Measurements from ENCODE around the gene SLC25A41. TPM values are rescaled to one million over a fixed set of nuclear protein-coding genes. Genes with fewer than 3 reads are reported as not detected.
A peak's percentile ranks its signal among the peaks of the same experiment; 100 is the strongest.

SLC25A41 gene
- total RNA-seq, 1 donor from 2014 or later = 1.8 TPM

DNA sequence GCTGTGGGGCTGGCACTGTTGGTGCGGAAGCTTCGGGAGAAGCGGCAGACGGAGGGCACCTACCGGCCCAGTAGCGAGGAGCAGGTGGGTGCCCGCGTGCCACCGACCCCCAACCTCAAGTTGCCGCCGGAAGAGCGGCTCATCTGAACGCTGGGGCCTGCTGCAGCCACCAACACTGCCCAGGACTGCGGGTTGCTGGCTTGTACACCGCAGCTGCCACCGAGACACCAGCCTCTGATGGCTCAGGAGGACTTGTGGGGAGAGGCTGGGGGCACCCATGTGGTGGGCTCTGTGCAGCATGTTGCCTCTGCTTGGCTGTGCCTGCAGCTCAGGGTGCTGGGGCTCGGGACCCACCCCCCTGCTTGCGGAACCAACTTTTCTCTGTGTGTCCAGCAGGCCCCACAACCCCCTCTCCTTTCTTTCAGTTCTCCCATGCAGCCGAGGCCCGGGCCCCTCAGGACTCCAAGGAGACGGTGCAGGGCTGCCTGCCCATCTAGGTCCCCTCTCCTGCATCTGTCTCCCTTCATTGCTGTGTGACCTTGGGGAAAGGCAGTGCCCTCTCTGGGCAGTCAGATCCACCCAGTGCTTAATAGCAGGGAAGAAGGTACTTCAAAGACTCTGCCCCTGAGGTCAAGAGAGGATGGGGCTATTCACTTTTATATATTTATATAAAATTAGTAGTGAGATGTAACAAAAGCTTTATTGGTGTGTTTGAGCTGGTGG lies 33.1 kb upstream of the SLC25A41 start:
- Mint-ChIP-seq H3K27ac (no peak overlapping the region), H3K9me3 (no peaks in the 10 kb centered on the region), H3K27me3 (ENCODE audit: low read depth) (peaks cover 40% of the 10 kb centered on the region), H3K4me1 (peaks cover 18% of the 10 kb centered on the region), H3K4me3 (no peak overlapping the region), H3K36me3 (peaks cover 10% of the 10 kb centered on the region)
- no peak for DNase-seq (ENCODE audit: low spot score in 2 of 2, unreplicated experiment in 2 of 2)
- TF ChIP-seq, protein P1, sequence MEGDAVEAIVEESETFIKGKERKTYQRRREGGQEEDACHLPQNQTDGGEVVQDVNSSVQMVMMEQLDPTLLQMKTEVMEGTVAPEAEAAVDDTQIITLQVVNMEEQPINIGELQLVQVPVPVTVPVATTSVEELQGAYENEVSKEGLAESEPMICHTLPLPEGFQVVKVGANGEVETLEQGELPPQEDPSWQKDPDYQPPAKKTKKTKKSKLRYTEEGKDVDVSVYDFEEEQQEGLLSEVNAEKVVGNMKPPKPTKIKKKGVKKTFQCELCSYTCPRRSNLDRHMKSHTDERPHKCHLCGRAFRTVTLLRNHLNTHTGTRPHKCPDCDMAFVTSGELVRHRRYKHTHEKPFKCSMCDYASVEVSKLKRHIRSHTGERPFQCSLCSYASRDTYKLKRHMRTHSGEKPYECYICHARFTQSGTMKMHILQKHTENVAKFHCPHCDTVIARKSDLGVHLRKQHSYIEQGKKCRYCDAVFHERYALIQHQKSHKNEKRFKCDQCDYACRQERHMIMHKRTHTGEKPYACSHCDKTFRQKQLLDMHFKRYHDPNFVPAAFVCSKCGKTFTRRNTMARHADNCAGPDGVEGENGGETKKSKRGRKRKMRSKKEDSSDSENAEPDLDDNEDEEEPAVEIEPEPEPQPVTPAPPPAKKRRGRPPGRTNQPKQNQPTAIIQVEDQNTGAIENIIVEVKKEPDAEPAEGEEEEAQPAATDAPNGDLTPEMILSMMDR (IDR thresholded peaks at IDR 0.05; ENCODE audit: unreplicated experiment) = no peak

DNA sequence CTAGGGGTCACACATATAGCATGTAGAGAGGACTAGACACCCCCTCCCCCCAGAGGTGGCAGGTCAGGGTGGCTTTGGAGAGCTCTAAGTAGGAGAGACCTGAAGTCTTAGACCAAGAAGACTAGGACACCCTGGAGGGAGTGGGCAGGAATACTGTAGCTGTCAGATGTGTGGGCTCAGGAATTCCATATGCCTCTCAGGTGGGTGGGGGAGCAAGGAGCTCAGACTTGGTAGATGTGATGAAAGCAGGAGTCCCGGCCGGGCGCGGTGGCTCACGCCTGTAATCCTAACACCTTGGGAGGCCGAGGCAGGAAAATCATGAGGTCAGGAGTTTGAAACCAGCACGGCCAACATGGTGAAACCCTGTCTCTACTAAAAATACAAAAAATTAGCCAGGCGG lies 32.1 kb upstream of the SLC25A41 start:
- peaks cover 40% of the 10 kb centered on the region for H3K27me3 Mint-ChIP-seq (ENCODE audit: low read depth)
- no peaks in the 10 kb centered on the region for H3K9me3 Mint-ChIP-seq
- TF ChIP-seq, protein P1 (IDR thresholded peaks at IDR 0.05; ENCODE audit: unreplicated experiment) = no peak
- no peak overlapping the region for H3K27ac Mint-ChIP-seq
- no peak for DNase-seq (ENCODE audit: low spot score in 2 of 2, unreplicated experiment in 2 of 2)
- peaks cover 17% of the 10 kb centered on the region for H3K4me1 Mint-ChIP-seq
- H3K36me3 Mint-ChIP-seq = peaks cover 10% of the 10 kb centered on the region
- peak overlapping the region; percentile 80 for H3K4me3 Mint-ChIP-seq

DNA sequence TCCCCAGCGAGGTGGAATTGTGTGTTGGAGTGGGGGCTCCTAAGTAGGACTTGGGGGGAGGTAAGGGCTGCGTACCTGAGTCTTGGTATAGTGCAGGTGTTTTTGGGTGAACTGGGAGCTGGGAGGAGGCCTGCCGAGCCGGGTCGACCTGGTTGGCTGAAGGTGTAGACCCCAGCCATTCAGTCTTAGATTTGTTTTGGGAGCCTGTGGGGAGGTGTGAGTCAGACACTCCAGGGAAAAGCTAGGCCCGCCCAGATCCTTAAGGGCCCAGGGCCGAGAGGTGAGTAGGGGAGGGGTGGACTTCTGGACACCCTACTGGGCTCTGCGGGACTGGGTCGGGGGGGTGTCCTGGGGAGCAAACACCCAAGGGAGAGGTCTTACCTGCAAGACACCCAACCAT lies 31.4 kb upstream of the SLC25A41 start:
- Mint-ChIP-seq H3K4me3 (peak overlapping the region; percentile 80), H3K36me3 (peaks cover 10% of the 10 kb centered on the region), H3K9me3 (no peaks in the 10 kb centered on the region), H3K27ac (peak overlapping the region; percentile 66), H3K27me3 (ENCODE audit: low read depth) (peaks cover 40% of the 10 kb centered on the region), H3K4me1 (peaks cover 17% of the 10 kb centered on the region)
- TF ChIP-seq, protein P1 (IDR thresholded peaks at IDR 0.05; ENCODE audit: unreplicated experiment) = no peak
- no peak for DNase-seq (ENCODE audit: low spot score in 2 of 2, unreplicated experiment in 2 of 2)

DNA sequence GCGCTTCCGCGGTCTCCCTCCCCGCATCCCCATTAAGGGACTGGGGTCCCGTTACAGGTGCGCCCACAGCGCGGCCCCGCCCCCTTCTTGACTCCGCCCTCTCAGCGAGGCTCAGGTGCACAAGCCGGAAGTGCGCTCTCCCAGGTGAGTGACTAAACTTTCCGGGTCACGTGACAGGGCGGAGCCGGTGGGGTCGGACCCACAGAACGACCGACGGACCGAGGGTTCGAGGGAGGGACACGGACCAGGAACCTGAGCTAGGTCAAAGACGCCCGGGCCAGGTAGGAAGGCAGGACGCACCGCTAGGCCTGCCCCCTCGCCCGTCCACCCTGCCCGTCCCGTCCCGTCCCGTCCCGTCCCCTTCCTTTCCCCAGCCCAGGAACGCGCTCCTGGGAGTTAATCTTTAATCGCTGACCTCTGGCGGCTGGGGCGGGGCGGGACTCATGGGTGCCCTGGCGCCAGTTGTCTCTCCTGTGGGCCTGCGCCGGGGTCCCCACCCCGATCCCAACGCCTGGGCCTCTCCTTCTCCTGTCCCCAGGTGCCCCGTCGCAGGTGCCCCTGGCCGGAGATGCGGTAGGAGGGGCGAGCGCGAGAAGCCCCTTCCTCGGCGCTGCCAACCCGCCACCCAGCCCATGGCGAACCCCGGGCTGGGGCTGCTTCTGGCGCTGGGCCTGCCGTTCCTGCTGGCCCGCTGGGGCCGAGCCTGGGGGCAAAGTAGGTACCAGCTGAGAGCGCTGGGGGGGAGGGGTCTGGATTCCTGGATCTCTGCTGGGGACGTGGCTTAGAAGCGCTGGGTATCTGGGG lies 30.7 kb upstream of the SLC25A41 start, which contains the start of gene CRB3:
Gene CRB3, plus strand, starts transcription at position 202 of the 804 bp plus-strand sequence. Its CDS starts 431 bp downstream, at position 633.
- peak within 1 kb of the TSS; percentile 91 for H3K27ac Mint-ChIP-seq
- DNase-seq (ENCODE audit: low spot score in 2 of 2, unreplicated experiment in 2 of 2) = peak; percentile 70 to 78
- peaks cover 15% of the 10 kb centered on the region for H3K4me1 Mint-ChIP-seq
- no peaks in the 10 kb centered on the region for H3K9me3 Mint-ChIP-seq
- H3K36me3 Mint-ChIP-seq = peaks cover 10% of the 10 kb centered on the region
- H3K4me3 Mint-ChIP-seq = peak within 1 kb of the TSS; percentile 80
- H3K27me3 Mint-ChIP-seq (ENCODE audit: low read depth) = peaks cover 37% of the 10 kb centered on the region
- TF ChIP-seq, protein P1 (IDR thresholded peaks at IDR 0.05; ENCODE audit: unreplicated experiment) = no peak

DNA sequence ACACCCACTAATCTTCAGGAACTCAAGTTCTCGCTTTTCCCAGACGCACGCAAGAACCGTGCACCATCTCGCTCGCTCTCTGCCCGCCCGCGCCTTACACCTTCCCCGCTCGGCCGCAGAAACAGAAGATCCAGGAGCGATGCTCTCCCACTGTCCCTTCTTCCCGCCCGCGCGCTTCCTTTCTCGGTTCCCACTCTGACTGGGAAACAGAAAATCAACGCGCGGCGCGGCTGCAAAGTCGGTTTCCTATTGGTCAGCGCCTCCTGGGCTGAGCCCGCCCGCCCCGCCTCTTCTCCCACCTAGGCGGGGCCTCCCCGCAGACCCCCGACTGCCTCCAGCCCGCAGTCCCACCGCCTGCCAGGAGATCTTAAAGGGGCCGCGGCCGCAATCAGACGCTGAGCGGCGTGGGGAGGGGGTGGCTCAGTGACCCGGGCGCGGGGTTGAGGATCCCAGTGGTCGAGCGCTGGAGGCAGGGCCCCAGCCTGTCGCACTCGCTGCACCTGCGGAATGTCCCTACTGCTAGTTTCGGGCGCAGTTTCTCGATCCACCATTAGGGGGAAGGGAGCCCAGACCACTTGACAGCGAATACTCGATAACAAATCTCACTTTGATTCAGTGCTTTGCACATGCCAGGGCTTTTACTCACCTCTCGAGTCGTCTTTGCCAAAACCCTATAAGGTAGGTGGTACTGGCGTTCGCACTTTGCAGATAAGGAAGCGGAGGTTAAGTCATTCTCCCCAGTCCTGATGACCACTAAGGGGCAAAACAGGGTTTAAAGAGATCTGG lies 26.7 kb upstream of the SLC25A41 start:
- Mint-ChIP-seq H3K27ac (peak overlapping the region; percentile 94), H3K36me3 (peaks cover 12% of the 10 kb centered on the region), H3K4me1 (peaks cover 26% of the 10 kb centered on the region), H3K4me3 (peak overlapping the region; percentile 87), H3K9me3 (peaks cover 2% of the 10 kb centered on the region), H3K27me3 (ENCODE audit: low read depth) (peaks cover 24% of the 10 kb centered on the region)
- TF ChIP-seq, protein P1 (IDR thresholded peaks at IDR 0.05; ENCODE audit: unreplicated experiment) = peak; percentile 84
- peak; percentile 97 to 98 for DNase-seq (ENCODE audit: low spot score in 2 of 2, unreplicated experiment in 2 of 2)
